Medulla oblongata (tissue), 1 donor: ENCODE results near the gene GDA.

Experiments used
- DNase-seq: peaks from one replicate; pipeline ENCODE4 v3.0.0-alpha.2; 2015; ENCODE audit errors: extremely low spot score

The GDA gene

GRCh38 chr9:72149231-72149975, at the start of gene GDA:
Gene GDA (plus strand): TSS chr9:72149440. CDS start chr9:72149560, 120 bp downstream.
- DNase-seq = no peak

- no peak for DNase-seq
These were observed 46.7 kb upstream of the GDA start for GRCh38 chr9:72102520-72102919.

DNA sequence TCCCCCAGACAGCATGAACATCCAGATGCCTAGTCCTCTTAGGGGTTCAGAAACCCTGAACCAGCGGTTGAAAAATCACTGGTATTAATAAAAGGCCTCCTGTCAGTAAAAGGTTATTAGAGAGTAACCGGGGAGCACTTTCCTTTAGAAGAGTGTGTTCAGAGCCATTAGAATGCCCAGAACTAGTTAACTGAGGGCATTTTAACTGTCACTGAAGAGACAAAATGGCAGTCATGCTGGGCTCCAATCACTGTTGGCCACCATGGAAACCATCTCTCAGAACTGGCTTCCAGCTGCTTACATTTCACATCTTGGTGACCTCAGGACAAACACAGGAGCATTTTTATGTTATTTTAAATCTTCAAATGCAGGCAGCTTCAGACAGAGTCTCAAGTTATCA, 36.2 kb upstream of the GDA start:
- no peak for DNase-seq

GRCh38 chr9:72119853-72120252, 29.4 kb upstream of the GDA start:
- no peak for DNase-seq

DNA sequence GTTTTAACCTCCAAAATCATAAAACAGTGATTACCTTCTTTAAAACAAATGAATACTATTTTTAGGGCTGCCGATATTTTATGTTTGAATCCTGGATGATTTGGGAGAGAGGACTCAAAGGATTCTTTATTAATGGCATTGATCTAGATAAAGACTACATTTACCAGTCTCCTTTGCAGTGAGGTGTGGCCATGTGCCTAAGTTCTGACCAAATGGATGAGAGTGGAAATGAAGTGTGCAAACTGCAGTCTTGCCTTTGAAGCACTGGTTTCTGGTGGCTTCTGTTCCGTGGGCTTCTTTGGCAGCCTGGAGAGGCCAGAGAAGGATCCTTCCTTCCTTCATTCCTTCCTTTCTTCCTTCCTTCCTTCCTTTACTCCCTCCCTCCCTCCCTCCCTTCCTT, 24.3 kb upstream of the GDA start:
- DNase-seq = no peak

- no peak for DNase-seq
These were observed 21.5 kb upstream of the GDA start for GRCh38 chr9:72127753-72128152.

- no peak for DNase-seq
These were observed 20.7 kb upstream of the GDA start for GRCh38 chr9:72128526-72128925.

- DNase-seq = no peak
These were observed 19.7 kb upstream of the GDA start for GRCh38 chr9:72129271-72130156.

- DNase-seq = no peak
These were observed 18.9 kb upstream of the GDA start for GRCh38 chr9:72130321-72130720.

DNA sequence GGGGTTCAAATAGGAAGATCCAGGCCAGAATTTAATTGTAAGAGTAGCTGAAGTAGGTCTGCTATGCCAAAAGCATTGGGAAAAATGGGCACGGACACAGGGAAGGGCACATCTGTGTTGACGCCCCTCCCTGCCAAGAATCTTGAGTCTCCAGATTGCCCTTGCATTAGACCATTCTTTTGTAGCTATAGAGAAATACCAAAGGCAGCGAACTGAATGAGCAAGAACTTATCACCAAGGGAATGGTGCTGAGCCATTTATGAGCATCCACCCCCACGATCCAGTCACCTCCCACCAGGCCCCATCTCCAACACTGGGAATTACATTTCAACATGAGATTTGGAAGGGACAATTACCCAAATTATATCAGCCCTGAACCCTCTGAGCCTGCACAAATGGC, 18.0 kb upstream of the GDA start:
- DNase-seq = no peak

GRCh38 chr9:72132052-72132451, 17.2 kb upstream of the GDA start:
- DNase-seq = no peak

- no peak for DNase-seq
These were observed 15.7 kb upstream of the GDA start for GRCh38 chr9:72133365-72134035.

GRCh38 chr9:72134801-72135200, 14.4 kb upstream of the GDA start:
- no peak for DNase-seq

DNA sequence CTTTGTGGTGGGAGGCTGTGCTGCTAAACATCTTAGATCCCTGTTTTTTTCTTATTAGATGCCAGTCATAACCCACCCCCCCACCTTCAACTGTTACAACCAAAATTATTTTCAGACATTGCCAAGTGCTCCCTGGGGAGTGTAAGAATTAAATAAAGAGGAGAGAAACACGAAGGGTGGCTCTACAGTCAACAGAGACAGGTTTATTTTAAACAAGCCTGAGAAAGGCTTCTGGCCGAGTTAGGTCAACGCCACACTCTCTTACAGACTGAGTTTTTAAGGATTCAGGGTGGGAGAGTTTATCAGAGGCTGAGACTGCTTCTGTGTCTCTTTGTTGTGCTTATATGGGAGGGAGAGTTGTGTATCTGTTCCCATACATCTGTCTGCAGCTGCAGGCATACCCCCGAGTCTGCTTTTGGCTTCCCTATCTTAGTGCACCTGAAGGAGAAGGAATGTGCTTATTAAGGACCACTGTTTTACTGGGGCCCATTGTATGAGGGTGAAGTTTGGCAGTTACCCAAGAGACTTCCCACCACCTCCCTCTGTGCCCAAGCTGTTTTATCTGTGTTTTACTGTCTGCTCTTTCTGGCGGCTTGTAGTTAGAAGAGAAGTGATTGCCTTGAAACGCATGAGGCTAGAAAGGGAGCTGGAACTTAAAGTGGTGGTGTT, 11.4 kb upstream of the GDA start:
- no peak for DNase-seq

- DNase-seq = no peak
These were observed 10.0 kb upstream of the GDA start for GRCh38 chr9:72139226-72139625.

GRCh38 chr9:72140586-72140985, 8.7 kb upstream of the GDA start:
- DNase-seq = no peak

DNA sequence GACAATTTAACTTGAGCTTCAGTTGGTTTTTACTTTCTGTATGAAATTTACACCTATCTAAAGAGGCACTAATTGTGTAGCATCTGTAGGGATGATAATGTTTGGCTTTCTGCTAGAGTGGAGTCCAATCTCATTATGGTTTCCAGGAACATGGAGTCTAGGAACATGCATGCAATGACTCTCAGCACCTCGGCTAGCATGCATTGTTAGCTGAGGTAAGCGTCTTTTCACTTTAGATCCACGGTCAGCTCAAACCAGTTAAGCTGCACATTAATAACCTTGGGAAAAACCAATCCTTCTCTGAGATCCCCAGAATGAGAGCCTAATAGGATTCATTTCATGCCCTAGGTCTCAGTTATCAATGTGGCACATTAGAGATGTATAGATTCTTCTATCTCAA, 7.8 kb upstream of the GDA start:
- no peak for DNase-seq

- DNase-seq = no peak
These were observed 4.3 kb upstream of the GDA start for GRCh38 chr9:72144756-72145492.

DNA sequence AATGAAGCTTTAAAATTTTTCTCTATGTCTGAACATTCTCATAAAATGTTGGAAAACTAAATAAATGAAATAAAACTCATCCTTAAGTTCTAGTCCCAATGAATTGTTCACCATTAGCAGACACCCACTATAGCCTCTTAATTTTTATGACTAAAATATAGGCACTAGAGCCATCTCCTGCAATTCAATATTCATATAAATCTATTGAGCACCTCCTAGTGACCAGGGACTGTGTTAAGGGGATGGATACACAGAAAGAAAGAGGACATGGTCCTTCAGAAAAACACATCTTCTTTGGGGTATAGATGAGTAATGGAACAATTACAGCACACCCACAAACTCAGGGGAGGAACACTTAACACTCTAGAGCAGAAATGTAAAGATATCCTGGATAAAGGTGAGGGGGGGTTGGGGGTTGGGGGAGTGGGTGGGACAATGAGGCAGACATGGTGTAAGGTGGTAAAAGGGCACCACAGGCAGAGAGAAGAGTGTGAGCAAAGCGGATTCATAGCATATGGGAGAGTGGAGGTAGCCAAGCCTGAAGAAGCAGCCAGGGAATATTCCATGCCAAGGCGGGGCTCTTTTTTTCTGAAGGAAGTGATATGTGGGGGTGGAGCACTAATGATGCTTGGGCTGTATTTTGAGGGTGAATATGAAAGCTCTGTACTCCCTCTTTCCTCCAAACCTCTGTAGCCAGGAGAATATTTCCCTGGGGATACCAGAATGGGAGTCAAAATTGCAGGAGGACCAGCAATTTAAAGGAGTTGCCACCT, 3.3 kb upstream of the GDA start:
- DNase-seq = no peak

GRCh38 chr9:72147676-72148075, 1.6 kb upstream of the GDA start:
- DNase-seq = no peak

- no peak for DNase-seq
These were observed 887 bp downstream of the GDA start for GRCh38 chr9:72150127-72150526.
